Fibroblast of skin of abdomen (primary cell): Measurements from ENCODE around the gene TRA2B.
A peak's percentile ranks its signal among the peaks of the same experiment; 100 is the strongest.
"Not testable (repeated sequence)": the region's sequence is repeated elsewhere in the genome, so short reads cannot be mapped to it uniquely, and the experiment has no call there.

Experiments used
- DNase-seq: peaks from one replicate; pipeline ENCODE4 v3.0.0-alpha.2; 2013

The TRA2B gene

DNA sequence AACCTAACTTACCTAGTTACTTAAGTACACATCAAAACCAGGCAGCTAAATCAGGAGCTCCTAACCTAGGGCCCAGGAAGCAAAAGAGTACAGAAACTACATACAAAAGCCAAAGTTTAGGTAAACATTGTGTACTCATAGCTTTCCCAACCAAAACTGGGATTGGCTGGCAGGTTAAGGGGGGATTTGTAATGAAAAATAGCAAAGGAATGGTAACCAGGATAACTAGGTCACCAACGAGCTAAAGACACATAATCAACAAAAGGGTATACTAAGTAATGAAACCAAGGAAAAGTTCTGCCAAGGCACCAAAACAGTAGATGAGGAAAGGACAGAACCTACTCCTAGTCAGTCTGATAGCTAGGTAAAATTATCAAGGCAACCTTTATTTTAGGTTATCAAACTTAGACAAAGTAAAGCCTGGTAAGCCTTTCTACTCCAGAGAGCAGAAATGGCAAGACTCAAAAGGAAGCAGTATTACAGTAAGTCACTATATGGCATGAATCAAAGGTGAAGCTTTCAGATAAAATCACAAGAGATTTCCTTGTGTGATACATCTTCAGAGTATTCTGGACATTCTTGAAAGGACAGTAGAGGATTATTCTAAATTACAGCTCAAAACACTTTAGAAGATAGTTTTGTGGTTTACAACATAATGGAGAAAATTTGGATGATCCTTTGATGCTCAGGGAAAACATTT lies 10.2 kb downstream of the TRA2B start:
- no peak for DNase-seq

DNA sequence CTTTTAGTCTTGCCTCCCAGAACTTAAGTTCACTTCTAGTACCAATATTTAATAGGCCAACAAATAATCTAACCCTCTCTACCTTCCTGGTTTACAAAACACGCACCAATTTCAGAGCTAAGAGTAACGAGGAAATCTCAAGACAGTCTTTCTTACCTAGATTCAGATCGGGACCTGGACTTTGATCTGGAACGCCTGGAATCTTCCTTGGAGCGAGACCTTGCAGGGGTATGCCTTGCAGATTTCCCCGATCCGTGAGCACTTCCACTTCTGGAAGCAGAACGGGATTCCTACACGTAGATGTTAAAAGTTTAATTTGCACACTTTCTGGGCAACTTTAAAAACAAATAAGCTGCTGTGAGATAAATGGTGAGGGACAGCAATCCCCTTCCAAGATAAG lies 11.4 kb downstream of the TRA2B start:
- DNase-seq: no peak

DNA sequence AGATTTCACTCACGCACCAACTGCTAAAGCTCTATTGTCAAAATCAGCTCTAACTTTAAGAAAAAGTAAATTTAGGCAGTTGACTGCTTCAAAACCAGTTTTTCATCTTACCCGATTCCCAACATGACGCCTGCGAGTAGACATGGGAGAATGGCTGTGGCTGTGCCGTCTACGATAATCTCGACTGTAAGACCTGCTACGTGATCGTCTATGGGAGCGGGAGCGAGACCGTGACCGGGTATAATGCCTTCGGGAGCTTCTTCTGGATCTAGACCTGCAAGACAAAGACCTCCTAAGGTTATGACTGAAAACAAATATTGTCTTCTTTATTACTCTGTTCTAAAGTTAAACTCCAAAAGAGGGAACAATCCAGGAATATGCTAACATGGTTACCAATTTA lies 12.5 kb downstream of the TRA2B start:
- no peak for DNase-seq

DNA sequence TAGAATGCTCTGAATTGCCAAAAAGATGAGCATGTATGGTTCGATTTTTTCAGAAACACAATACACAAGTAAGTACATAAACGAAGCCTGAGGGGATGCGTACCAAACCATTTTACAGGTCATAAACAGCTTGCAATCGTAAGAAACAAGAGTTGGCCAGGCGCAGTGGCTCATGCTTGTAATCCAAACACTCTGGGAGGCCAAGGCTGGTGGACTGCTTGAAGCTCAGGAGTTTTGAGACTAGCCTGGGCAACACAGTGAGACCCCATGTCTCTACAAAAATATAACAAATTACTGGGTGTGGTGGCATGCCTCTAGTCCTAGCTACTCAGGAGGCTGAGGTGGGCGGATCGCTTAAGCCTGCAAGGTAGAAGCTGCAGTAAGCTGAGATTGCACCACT lies 13.4 kb downstream of the TRA2B start:
- no peak for DNase-seq

DNA sequence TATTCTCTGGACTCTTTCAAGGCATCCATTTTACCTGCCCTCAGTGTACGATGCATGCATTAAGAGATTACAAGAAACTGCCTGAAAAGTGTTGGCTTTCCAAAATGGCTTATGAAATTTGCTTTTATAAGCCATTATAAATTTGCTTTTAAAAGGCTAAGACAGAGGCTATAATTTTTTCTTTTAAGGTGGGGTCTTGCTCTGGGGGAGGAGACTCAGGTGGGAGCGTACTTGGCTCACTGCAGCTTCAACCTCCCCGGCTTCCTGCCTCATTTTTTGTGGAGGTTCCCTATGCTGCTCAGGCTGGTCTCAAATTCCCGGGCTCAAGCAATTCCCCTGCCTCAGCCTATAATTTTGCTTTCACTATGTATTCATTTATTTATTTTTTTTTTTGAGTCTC lies 17.6 kb downstream of the TRA2B start:
- no peak for DNase-seq

DNA sequence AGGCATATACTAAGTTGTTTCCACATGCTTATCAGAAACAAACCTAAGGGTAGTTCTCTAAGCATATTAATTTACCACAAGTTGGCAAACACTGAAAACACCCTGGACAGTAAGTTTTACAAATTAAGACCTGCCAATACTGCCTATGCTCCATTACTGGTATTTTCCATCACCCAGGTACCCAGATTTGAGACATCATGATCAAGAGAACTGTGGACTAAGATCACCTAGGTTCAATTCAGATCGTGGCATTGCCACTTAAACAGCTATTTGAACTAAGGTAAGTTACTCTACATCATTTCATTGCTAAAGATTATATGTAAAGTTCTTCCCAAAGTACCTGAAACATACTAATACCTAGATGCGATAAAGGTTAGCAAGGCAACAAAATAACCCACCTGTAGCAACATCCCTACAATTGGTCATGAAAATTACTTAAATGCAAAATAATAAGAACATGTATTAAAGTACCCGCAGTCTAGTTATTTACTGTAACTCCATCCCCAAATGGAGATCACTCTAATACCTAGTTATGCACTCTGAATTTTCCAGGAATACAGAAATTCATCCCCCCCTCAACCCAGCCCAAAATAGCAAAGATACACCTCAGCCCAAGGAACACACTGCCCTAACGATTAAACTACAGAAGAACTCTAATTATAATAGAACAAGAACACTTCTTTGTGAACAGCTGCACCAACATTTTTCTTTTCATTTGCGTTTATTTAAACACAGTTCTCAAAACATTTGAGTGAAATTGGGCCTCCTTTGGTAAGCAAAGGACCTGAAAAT lies 21.6 kb downstream of the TRA2B start:
- DNase-seq: no peak

DNA sequence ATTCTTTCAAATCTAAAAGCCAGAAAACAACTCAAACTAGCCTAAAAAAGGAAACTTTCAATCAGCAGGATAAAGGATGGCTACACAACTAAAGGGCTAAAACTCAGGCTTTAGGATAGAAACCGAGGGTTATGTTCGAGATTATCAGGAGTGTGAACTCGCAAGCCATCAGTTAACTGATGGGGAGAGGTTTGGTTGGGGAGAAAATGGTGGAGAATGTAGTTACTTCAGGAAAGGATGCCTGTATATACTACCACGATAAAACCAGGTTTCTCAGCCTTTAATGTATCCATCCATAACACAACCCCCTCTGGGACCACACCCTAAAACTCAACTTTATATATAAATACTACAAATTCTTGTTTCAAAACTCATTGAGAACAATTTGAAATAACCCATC lies 22.2 kb downstream of the TRA2B start:
- no peak for DNase-seq

DNA sequence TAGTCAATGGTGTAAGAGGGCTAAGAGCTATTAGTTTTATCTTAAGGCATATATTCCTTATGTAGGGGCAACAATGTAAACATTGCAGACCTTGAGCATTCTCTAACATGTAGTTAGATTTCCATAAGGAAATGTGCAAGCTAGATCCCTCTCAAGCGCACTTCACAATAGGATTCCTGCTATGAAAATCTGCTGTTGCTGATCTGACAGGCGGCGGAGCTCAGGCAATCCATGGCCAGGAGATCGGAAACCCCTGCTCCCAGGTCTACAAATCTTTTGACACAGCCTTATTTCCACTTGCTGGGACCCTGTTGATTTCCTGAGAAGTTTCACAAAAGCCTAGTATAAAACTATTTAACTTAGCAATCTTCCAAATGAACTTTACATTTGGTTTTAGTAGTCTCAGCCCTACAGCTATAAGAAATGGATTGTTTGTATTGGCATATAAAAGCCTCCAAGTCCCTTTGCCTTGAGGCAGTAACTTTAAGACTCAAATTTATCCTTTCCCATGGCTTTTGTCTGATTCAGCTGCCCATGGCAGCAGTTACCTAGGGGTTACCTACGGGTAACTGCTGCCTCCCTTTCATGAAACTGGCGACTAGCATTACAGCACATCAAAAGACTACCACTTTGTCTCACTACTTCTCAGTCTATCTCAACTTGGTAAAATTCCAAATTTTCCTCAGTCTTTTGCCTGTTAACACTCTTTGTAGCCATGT lies 22.7 kb downstream of the TRA2B start:
- no peak for DNase-seq

DNA sequence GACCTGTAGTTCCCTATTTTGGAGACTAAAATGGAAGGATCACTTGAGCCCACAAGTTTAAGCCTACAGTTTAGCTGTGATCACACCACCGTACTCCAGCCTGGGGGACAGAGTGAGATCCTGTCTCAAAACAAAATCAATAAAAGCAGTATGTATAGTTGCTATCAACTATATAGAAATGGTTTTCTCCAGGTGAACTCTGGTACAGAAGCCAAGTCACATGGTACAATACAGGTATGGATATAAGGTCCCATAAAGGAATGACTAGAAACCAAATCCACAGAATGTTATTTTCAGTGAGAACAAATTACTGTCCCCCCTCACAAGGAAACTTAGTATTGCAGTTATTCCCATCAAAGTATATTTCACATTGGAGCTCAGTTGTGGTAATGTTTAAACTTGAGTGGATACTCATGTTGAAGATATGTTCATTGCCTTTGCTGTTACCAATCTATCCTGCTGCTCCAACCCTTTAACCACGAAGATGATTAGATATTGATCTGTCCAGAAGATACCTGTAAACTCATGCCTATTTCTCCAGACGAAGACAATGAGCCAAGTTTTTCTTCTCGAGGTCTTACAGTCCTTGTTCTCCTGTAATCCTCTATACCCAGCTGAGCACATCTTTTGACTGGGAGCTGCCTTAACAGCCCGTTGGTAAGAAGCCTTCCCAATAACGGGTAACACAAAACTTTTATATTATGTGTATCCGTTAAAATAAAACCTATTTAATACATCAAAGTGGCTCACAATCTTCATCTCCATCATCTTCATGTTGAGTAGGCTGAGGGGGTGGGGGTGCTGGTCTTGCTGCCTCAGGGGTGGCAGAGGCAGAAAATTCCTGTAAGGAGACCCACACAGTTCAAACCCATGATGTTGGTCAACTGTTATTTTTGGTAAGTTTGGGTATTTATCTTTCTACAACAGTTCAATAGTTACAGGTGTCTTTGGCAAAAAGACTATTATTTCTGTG lies 24.6 kb downstream of the TRA2B start:
- no peak for DNase-seq

DNA sequence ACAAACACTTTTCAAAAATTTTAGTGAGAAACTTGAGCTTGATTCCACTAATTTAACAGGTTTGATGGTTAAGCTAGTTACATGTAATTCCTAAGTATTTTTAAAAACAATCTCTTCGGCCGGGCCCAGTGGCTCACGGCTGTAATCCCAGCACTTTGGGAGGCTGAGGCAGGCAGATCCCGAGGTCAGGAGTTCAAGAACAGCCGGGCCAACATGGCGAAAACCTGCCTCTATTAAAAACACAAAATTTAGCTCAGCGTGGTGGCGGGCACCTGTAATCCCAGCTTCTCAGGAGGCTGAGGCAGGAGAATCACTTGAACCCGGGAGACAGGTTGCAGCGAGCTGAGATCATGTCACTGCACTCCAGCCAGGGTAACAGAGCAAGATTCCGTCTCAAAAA lies 25.3 kb downstream of the TRA2B start:
- DNase-seq: no peak

DNA sequence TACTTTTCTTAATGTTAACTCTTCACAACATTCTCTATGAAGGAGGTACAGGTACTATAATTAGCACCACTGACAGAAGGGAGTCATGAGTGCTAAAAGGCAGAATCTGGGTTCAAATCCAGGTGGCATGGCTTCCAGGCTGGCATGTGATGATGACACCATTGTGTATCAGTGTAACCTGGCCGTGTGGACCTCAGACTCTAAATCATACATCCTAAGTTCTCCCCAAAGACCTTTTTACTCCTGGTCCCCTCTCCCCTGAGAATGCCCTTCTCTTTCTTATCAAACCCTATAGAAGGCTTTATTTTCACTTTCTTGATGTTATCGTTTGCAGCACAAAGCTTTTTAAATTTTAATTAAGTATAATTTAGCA lies 26.8 kb downstream of the TRA2B start:
- DNase-seq: not testable (repeated sequence)

DNA sequence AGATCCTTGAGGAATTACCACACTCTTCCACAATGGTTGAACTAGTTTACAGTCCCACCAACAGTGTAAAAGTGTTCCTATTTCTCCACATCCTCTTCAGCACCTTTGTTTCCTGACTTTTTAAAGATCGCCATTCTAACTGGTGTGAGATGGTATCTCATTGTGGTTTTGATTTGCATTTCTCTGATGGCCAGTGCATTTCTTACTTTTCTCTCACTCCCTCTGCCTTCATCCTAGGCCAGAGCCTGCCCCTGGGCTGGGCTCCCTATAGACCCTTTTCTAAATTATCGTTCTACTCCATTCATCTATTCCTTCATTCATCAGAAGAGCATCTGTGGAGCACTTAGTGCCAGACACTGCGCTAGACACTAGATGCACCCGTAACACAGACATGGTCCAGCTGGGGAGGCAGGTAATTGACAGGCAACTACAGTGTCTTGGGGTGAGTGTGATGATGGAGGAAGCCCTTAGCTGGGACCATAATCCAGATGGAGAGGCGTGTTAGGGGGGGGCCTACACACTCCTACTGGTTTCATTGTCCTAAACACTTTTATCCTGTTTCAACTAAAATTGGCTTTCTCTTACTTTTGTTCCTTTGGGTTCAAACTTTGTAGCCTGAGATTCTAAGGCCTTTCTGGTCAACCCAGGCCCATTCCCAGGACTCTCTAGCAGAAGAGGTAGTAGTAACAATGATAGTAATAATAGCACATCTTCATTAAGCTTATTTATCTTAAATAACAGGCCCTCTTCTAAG lies 27.3 kb downstream of the TRA2B start:
- DNase-seq: not testable (repeated sequence)

DNA sequence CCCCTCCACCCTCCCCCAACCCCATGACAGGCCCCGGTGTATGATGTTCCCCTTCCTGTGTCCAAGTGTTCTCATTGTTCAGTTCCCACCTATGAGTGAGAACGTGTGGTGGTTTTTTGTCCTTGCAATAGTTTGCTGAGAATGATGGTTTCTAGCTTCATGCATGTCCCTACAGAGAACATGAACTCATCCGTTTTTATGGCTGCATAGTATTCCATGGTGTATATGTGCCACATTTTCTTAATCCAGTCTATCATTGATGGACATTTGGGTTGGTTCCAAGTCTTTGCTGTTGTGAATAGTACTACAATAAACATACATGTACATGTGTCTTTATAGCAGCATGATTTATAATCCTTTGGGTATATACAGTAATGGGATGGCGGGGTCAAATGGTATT lies 27.9 kb downstream of the TRA2B start:
- DNase-seq: not testable (repeated sequence)

DNA sequence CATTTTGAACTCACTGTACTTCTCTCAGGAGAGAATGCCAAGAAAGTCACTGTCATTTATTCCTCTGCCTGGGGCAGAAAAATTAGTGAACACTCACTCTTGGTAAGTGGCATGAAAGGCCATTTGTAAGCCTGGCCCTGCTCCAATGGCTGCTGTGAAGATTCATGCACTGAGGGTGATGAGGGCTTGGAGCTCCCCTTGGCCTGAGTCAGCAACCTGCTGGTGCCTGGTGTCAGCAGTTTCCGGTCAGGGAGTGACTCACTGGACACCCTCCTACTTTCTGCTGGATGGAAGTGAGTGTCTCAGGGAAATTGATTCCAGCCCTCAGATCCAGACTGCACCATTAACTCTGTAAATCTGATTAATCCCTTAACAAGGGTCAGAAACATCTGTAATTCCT lies 37.6 kb downstream of the TRA2B start:
- peak; percentile 91 for DNase-seq

DNA sequence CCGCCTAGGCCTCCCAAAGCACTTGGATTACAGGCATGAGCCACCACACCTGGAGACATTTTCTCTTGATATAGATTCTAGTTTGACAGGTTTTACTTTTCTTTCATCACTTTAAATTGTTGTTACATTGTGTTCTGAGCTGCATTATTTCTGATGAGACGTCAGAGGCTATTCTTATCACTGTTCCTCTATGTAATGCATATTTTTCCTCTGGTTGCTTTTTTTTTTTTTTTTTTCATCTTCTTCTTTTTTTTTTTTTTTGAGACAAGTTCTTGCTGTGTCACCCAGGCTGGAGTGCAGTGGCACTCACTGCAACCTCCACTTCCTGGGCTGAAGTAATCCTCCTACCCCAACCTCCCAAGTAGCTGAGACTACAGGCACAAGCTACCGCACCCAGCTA lies 41.2 kb downstream of the TRA2B start:
- no peak for DNase-seq

DNA sequence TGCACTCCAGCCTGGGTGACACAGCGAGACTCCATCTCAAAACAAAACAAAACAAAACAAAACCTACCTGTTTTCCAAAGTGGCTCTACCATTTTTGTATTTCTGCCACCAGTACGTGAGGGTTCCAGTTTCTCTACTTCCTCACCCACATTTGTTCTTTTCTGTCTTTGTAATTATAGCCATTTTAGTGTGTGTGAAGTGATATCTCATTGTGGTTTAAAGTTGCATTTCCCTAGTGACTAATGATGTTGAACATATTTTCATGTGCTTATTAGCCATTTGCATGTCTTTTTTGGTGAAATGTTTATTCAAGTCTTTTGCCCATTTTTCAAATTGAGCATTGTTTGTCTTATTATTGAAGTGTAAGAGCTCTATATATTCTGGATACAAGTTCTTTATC lies 50.7 kb downstream of the TRA2B start:
- DNase-seq: no peak

DNA sequence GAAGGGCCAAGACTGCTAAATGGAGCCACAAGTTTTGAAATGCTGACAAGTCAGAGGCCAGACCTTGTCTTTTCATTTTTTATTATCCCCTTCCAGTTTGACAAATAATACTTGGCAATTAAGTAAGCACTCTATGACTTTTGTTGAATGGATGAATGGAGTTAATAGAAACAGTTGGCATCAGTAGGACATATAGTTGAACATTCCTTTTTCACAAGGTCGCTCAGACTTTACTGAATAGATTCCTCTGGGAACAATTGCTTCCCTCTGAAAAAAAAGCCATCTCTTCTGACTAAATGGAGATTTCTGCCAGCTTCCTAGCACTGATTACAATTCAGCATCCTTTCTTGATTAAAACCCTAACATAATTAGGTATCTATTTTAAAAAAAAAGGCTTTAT lies 53.2 kb downstream of the TRA2B start:
- DNase-seq: no peak

DNA sequence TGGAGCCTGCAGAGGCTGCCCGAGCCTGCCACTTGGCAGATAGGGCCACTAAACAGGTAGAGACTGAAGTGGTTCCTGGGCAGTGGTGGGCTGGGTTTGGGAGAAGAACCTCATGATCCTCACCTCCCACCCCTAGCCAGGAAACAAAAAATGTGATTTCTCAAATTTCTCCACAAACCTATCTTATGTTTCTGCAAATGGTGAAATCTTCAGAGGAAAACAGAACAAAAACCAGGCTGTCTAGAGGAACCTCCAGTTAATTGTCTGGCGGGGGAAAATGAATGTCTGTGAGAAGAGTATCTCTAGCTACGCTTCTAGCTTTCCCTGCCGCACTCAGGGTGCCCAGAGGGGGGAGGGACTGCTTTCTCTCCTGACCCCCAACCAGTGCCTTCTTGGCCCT lies 55.9 kb downstream of the TRA2B start:
- no peak for DNase-seq

DNA sequence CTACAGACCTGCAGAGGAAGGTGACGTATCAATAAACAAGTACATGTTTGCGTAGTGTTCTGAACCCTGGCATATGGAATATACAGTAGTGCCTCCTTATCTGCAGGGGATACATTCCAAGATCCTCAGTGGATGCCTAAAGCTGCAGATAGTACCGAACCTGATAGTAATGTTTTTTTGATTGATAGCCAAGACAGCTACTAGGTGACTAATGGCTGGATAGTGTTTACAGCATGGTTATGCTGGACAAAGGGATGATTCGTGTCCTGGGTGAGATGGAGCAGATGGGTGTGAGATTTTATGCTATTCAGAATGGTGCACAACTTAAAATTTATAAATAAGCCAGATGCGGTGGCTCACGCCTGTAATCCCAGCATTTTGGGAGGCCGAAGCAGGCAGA lies 57.2 kb downstream of the TRA2B start:
- no peak for DNase-seq

DNA sequence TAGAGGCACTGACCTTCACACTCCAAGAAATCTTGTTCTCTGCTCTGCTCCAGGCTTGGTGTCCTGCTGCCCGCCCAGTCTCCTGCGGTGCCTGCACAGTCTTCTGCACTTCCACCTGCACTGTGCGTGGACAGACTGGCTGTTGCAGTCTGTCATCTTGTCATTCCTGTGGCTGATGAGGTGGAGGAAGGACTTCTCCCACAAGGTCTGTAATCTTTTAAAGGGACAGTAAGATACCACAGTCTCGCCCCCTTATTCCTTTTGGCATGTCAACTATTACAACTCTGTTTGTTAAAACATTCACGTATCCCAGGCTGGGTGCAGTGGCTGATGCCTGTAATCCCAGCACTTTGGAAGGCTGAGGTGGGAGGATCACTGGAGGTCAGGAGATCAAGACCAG lies 58.9 kb downstream of the TRA2B start:
- DNase-seq: no peak

DNA sequence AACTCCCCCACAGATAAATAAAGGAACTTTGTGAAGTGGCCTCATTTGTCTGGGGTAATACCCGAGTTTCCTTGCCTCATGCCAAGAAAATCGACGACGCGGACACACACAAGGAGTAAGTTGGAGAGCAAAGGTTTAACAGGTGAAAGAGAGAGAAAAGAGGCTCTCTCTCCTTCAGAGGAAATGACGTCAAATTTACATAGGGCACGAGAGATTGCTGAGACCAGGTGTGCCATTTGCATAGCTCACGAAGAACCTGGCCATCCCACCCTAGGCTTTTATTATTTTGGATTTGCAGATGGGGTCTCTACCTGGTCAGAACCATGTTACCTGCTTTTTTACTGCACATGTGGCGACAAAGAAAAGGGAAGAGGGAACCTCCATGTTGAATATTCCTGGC lies 63.7 kb downstream of the TRA2B start:
- DNase-seq: no peak

DNA sequence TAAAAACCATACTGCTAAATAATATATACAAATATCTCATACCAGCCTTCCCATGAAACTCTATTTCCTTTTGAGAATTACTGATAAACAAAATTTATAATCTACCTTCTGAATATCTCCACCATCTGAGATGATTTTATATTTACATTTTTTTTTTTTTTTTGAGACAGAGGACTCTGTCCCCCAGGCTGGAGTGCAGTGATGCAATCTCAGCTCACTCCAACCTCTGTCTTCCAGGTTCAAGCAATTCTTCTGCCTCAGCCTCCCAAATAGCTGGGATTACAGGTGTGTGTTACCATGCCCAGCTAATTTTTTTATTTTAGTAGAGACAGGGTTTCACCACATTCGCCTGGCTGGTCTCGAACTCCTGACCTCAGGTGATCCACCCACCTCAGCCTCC lies 70.2 kb downstream of the TRA2B start:
- DNase-seq: no peak
